HEK293 (cell line): ENCODE results near the gene DISP3.

Source experiments
- CTCF ChIA-PET: fragments of 350-600 bp; formaldehyde crosslinking; extraction: SDS; loops from one replicate; lab custom pipeline; 2021; ENCODE audit warnings: antibody characterized with exemption; lab: Yijun Ruan, JAX
- POLR2A ChIA-PET: fragments of 300-600 bp; formaldehyde crosslinking; extraction: SDS; loops from one replicate; lab custom pipeline; 2020; ENCODE audit warnings: antibody characterized with exemption, inconsistent platforms; lab: Yijun Ruan, JAX
- H3K27ac ChIP-seq: fragments of 200-500 bp; sonication (Bioruptor generic); 2 replicates; pipeline ENCODE4 v1.5.1; 2014; ENCODE audit warnings: low read depth, low read length, control low read depth, inconsistent platforms; ENCODE audit errors: extremely low read depth
- H3K36me3 ChIP-seq, 2 experiments: fragments of 200-500 bp in 1 of 2; sonication (Bioruptor generic) in 1 of 2; 1 replicate in 1 of 2; 2 replicates in 1 of 2; pipeline ENCODE4 v1.5.1; 2014 to 2017; ENCODE audit warnings: inconsistent platforms in 2 of 2, low read length in 2 of 2; ENCODE audit not compliant: control insufficient read depth in 2 of 2, insufficient read depth in 1 of 2
- H3K4me1 ChIP-seq: fragments of 200-500 bp; sonication (Bioruptor generic); 2 replicates; pipeline ENCODE4 v1.5.1; 2014; ENCODE audit warnings: mild to moderate bottlenecking, low read length, inconsistent platforms; ENCODE audit not compliant: control insufficient read depth, insufficient read depth
- H3K4me3 ChIP-seq: 2 replicates; pipeline ENCODE4 v1.5.1; 2011; ENCODE audit warnings: low read depth, mild to moderate bottlenecking, control low read depth, low read length, moderate library complexity
- H3K9me3 ChIP-seq: fragments of 200-500 bp; sonication (Bioruptor generic); 2 replicates; pipeline ENCODE4 v1.5.1; 2014; ENCODE audit warnings: low read depth, low read length, inconsistent platforms; ENCODE audit not compliant: control insufficient read depth, insufficient read depth
- ATF2 ChIP-seq: fragments of 450-650 bp; formaldehyde crosslinking; IDR thresholded peaks from 2 replicates; pipeline ENCODE4 v1.5.1; 2016; ENCODE audit warnings: missing biosample characterization, missing genetic modification characterization, low read depth
- EGR2 ChIP-seq: fragments of 450-650 bp; formaldehyde crosslinking; IDR thresholded peaks from 2 replicates; pipeline ENCODE4 v1.5.1; 2016; ENCODE audit warnings: low read depth, missing biosample characterization, missing genetic modification characterization
- FEZF1 ChIP-seq: fragments of 450-650 bp; formaldehyde crosslinking; IDR thresholded peaks from 2 replicates; pipeline ENCODE4 v1.5.1; 2016; ENCODE audit warnings: missing biosample characterization, missing genetic modification characterization
- HIC1 ChIP-seq: fragments of 450-650 bp; formaldehyde crosslinking; IDR thresholded peaks from 2 replicates; pipeline ENCODE4 v1.5.1; 2016; ENCODE audit warnings: missing biosample characterization, missing genetic modification characterization
- HOXC10 ChIP-seq: sonication (generic); formaldehyde crosslinking; IDR thresholded peaks from 2 replicates; pipeline ENCODE4 v1.8.1; 2023; ENCODE audit warnings: mild to moderate bottlenecking, missing genetic modification reagents
- MEIS1 ChIP-seq: sonication (generic); formaldehyde crosslinking; IDR thresholded peaks from 2 replicates; pipeline ENCODE4 v1.8.1; 2022; ENCODE audit warnings: missing genetic modification reagents, mild to moderate bottlenecking, borderline replicate concordance
- PRDM2 ChIP-seq: fragments of 450-650 bp; formaldehyde crosslinking; IDR thresholded peaks from 2 replicates; pipeline ENCODE4 v1.5.1; 2016; ENCODE audit warnings: missing biosample characterization, missing genetic modification characterization, borderline replicate concordance
- REST ChIP-seq: fragments of 450-650 bp; formaldehyde crosslinking; IDR thresholded peaks from 2 replicates; pipeline ENCODE4 v1.5.1; 2016; ENCODE audit warnings: missing biosample characterization, missing genetic modification characterization
- SALL2 ChIP-seq: fragments of 450-650 bp; formaldehyde crosslinking; IDR thresholded peaks from 2 replicates; pipeline ENCODE4 v1.5.0; 2017; ENCODE audit warnings: missing biosample characterization, mild to moderate bottlenecking, missing genetic modification characterization, borderline replicate concordance
- SCRT2 ChIP-seq: fragments of 450-650 bp; formaldehyde crosslinking; IDR thresholded peaks from 2 replicates; pipeline ENCODE4 v1.5.1; 2016; ENCODE audit warnings: missing biosample characterization, missing genetic modification characterization
- SP3 ChIP-seq: fragments of 450-650 bp; formaldehyde crosslinking; IDR thresholded peaks from 2 replicates; pipeline ENCODE4 v1.5.1; 2016; ENCODE audit warnings: missing biosample characterization, missing genetic modification characterization
- ZBTB7A ChIP-seq: fragments of 450-650 bp; formaldehyde crosslinking; IDR thresholded peaks from 2 replicates; pipeline ENCODE4 v1.5.1; 2016; ENCODE audit warnings: low read depth, missing biosample characterization, missing genetic modification characterization
- ZFHX2 ChIP-seq: fragments of 450-650 bp; formaldehyde crosslinking; conservative IDR thresholded peaks from 2 replicates; pipeline ENCODE4 v1.5.1; 2016; ENCODE audit warnings: missing biosample characterization, missing genetic modification characterization
- ZNF121 ChIP-seq: fragments of 450-650 bp; formaldehyde crosslinking; IDR thresholded peaks from 2 replicates; pipeline ENCODE4 v1.5.1; 2016; ENCODE audit warnings: missing biosample characterization, missing genetic modification characterization
- ZNF416 ChIP-seq: fragments of 450-650 bp; formaldehyde crosslinking; IDR thresholded peaks from 2 replicates; pipeline ENCODE4 v1.5.1; 2016; ENCODE audit warnings: missing biosample characterization, missing genetic modification characterization
- ZNF423 ChIP-seq: fragments of 450-650 bp; formaldehyde crosslinking; IDR thresholded peaks from 2 replicates; pipeline ENCODE4 v1.5.1; 2016; ENCODE audit warnings: missing biosample characterization, missing genetic modification characterization
- ZNF555 ChIP-seq: fragments of 450-650 bp; formaldehyde crosslinking; conservative IDR thresholded peaks from 2 replicates; pipeline ENCODE4 v1.5.1; 2017; ENCODE audit warnings: missing biosample characterization, mild to moderate bottlenecking, missing genetic modification characterization, inconsistent platforms
- ZNF560 ChIP-seq: fragments of 450-650 bp; formaldehyde crosslinking; IDR thresholded peaks from 2 replicates; pipeline ENCODE4 v1.5.1; 2017; ENCODE audit warnings: missing biosample characterization, missing genetic modification characterization, borderline replicate concordance
- ZNF768 ChIP-seq: fragments of 450-650 bp; formaldehyde crosslinking; IDR thresholded peaks from 2 replicates; pipeline ENCODE4 v1.5.1; 2018; ENCODE audit warnings: missing biosample characterization, mild to moderate bottlenecking, missing genetic modification characterization
- ZNF785 ChIP-seq: fragments of 450-650 bp; formaldehyde crosslinking; IDR thresholded peaks from 2 replicates; pipeline ENCODE4 v1.5.1; 2016; ENCODE audit warnings: missing biosample characterization, missing genetic modification characterization
- ZNF830 ChIP-seq: fragments of 450-650 bp; IDR thresholded peaks from 2 replicates; pipeline ENCODE4 v1.5.0; 2018; ENCODE audit warnings: missing biosample characterization, missing genetic modification characterization, low read depth, mild to moderate bottlenecking, moderate library complexity
- ZXDB ChIP-seq: fragments of 450-650 bp; formaldehyde crosslinking; IDR thresholded peaks from 2 replicates; pipeline ENCODE4 v1.5.1; 2016; ENCODE audit warnings: missing biosample characterization, missing genetic modification characterization

Gene DISP3

GRCh38 chr1:11559591-11559970, 80.6 kb downstream of the DISP3 start:
- TF ChIP-seq REST (tag by site-specific recombination) (no peak), HOXC10 (CRISPR knock-in tag) (no peak), ZBTB7A (tag by site-specific recombination) (no peak), SP3 (tag by site-specific recombination) (no peak), ZXDB (tag by site-specific recombination) (no peak), HIC1 (tag by site-specific recombination) (no peak), SALL2 (tag by site-specific recombination) (no peak), EGR2 (tag by site-specific recombination) (0 out of 2 replicates have a peak, but pooled peaks have one; percentile 22), ZFHX2 (tag by site-specific recombination) (peak; percentile 58), ZNF423 (tag by site-specific recombination) (no peak), ZNF785 (tag by site-specific recombination) (no peak), ZNF416 (tag by site-specific recombination) (no peak)
- Histone ChIP-seq H3K9me3 (no peaks in the 10 kb centered on the region), H3K4me3 (no peak overlapping the region), H3K4me1 (0 out of 2 replicates have a peak, but pooled peaks cover 7% of the 10 kb centered on the region), H3K27ac (no peak overlapping the region), H3K36me3 (no peaks in the 10 kb centered on the region)
- POLR2A ChIA-PET, result interaction anchor here (0.5 to 0.6 kb wide), 3 partner anchors 384 to 1084 kb away, joined by 4 to 6 read pairs (median 4); no protein-coding TSS in a partner anchor
- CTCF ChIA-PET, result interaction anchor here (0.6 to 1.8 kb wide), 3 partner anchors 12 to 160 kb away, joined by 3 to 12 read pairs (median 3); no protein-coding TSS in a partner anchor

- Histone ChIP-seq H3K9me3 (no peaks in the 10 kb centered on the region), H3K4me3 (no peak overlapping the region), H3K27ac (no peak overlapping the region), H3K4me1 (0 out of 2 replicates have a peak, but pooled peaks cover 7% of the 10 kb centered on the region), H3K36me3 (no peaks in the 10 kb centered on the region)
- POLR2A ChIA-PET, result interaction anchor here (0.6 kb wide), 1 partner anchor 512 kb away, joined by 4 read pairs; no protein-coding TSS in a partner anchor
- CTCF ChIA-PET, result interaction anchor here (1.2 kb wide), 1 partner anchor 33 kb away, joined by 3 read pairs; no protein-coding TSS in a partner anchor
- TF ChIP-seq ZNF830 (no peak), PRDM2 (tag by site-specific recombination) (no peak), ZNF768 (tag by site-specific recombination) (no peak), SCRT2 (tag by site-specific recombination) (no peak), FEZF1 (tag by site-specific recombination) (no peak), ZNF555 (tag by site-specific recombination) (no peak), ZNF560 (no peak), ATF2 (tag by site-specific recombination) (no peak), MEIS1 (CRISPR knock-in tag) (no peak), ZNF121 (tag by site-specific recombination) (no peak)
These were observed 81.1 kb downstream of the DISP3 start for GRCh38 chr1:11560061-11560460.
